ENCODE measurements around the gene ANKRA2. TPM values are rescaled to one million over a fixed set of nuclear protein-coding genes. Genes with fewer than 3 reads are reported as not detected.

The ANKRA2 gene
- total RNA-seq, 4 donors from 2014 or later, result 17.6 to 50.9 (median 22.2) TPM

DNA sequence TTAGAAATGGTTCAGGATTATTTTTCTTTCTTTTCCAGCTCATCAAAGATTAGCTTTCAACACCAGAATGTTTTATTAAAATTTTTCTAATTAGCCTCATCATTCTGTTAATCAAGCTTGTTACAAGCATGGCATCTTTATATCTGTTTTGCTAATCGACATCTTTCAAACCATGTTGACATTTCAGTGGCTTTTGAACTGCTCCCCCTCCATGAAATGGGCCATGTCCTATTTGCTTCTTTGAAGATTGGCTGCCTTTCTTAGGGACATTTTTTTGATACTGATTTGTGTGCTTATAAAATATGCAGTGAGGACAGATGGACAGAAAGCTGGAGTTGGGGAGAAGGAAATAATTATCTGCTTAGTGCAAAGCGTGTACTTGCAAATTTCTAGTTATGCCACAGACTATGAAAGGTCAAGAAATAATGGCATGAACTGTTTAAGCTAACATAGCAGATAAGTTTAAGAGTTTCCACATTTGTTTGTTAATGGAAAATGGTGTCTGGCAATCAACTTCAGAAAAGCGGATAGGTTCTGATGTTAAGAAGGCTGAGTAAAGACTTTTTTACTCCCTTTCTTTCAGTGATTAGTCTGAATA, 39.7 kb downstream of the ANKRA2 start:
- intact Hi-C loops (cut with DNase I; ENCODE audit: low total_unique reads), result no loop called here
- no peaks in the 10 kb centered on the region for H3K4me1 ChIP-seq
- H3K9me3 ChIP-seq, result no peaks in the 10 kb centered on the region
- 76 to 84% methylated on average over 3 of the region's 3 CpGs for WGBS, 2 donors (ENCODE audit: low coverage in 1 of 2)
- TF ChIP-seq, protein P1, sequence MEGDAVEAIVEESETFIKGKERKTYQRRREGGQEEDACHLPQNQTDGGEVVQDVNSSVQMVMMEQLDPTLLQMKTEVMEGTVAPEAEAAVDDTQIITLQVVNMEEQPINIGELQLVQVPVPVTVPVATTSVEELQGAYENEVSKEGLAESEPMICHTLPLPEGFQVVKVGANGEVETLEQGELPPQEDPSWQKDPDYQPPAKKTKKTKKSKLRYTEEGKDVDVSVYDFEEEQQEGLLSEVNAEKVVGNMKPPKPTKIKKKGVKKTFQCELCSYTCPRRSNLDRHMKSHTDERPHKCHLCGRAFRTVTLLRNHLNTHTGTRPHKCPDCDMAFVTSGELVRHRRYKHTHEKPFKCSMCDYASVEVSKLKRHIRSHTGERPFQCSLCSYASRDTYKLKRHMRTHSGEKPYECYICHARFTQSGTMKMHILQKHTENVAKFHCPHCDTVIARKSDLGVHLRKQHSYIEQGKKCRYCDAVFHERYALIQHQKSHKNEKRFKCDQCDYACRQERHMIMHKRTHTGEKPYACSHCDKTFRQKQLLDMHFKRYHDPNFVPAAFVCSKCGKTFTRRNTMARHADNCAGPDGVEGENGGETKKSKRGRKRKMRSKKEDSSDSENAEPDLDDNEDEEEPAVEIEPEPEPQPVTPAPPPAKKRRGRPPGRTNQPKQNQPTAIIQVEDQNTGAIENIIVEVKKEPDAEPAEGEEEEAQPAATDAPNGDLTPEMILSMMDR (IDR thresholded peaks at IDR 0.05), result no peak
- TF ChIP-seq EP300 (IDR thresholded peaks at IDR 0.05; ENCODE audit: low read depth) (no peak), POLR2AphosphoS5 (IDR thresholded peaks at IDR 0.05) (no peak), POLR2A (IDR thresholded peaks at IDR 0.05) (no peak)
- no peak overlapping the region for H3K4me3 ChIP-seq
- no peak for DNase-seq
- no peak overlapping the region for H3K27ac ChIP-seq
- in situ Hi-C loops (cut with MboI; ENCODE audit: low pct_ligation_motif_present in 1 of 4, low pct_unique_long_range_greater_than_20kb in 1 of 4, low sequenced_read_pairs in 3 of 4), result no loop called here
- no peaks in the 10 kb centered on the region for H3K36me3 ChIP-seq
- peaks cover 7% of the 10 kb centered on the region for H3K27me3 ChIP-seq

GRCh38 chr5:73523861-73524260, 41.6 kb downstream of the ANKRA2 start:
- no peaks in the 10 kb centered on the region for H3K9me3 ChIP-seq
- WGBS, 2 donors (ENCODE audit: low coverage in 1 of 2), result 76 to 80% methylated on average over 1 of the region's 1 CpG
- H3K4me3 ChIP-seq, result no peak overlapping the region
- TF ChIP-seq POLR2A (IDR thresholded peaks at IDR 0.05) (no peak), EP300 (IDR thresholded peaks at IDR 0.05; ENCODE audit: low read depth) (no peak), POLR2AphosphoS5 (IDR thresholded peaks at IDR 0.05) (no peak)
- TF ChIP-seq, protein P1 (IDR thresholded peaks at IDR 0.05), result no peak
- in situ Hi-C loops (cut with MboI; ENCODE audit: low pct_ligation_motif_present in 1 of 4, low pct_unique_long_range_greater_than_20kb in 1 of 4, low sequenced_read_pairs in 3 of 4), result no loop called here
- H3K4me1 ChIP-seq, result peaks cover 0 to 3% (median 0%) of the 10 kb centered on the region in 4 donors
- no peak for DNase-seq
- no peak overlapping the region for H3K27ac ChIP-seq
- intact Hi-C loops (cut with DNase I; ENCODE audit: low total_unique reads), result no loop called here
- no peaks in the 10 kb centered on the region for H3K27me3 ChIP-seq
- H3K36me3 ChIP-seq, result no peaks in the 10 kb centered on the region

DNA sequence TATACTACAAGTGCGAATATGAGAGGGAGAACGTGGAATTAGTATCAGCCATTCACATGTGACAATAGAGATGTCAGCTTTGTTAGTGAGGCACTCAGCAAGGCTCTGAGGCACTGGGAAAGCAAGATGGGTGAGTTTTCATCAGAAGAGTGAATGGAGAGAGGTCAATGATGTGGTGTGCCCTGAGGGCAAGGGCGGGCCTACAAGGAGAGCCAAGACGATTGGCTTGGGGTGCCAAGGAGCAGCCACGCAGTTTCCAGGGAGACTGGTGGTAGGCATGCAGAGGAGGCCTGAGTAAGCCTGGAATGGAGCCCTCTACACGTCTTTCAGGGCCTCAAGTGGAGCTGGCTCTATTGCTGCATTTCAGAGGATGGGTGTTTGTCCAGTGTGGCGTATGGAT, 42.5 kb downstream of the ANKRA2 start:
- Histone ChIP-seq H3K4me3 (no peak overlapping the region), H3K27me3 (no peaks in the 10 kb centered on the region), H3K4me1 (peaks cover 0 to 3% (median 0%) of the 10 kb centered on the region in 4 donors), H3K9me3 (no peaks in the 10 kb centered on the region), H3K27ac (no peak overlapping the region), H3K36me3 (no peaks in the 10 kb centered on the region)
- in situ Hi-C loops (cut with MboI; ENCODE audit: low pct_ligation_motif_present in 1 of 4, low pct_unique_long_range_greater_than_20kb in 1 of 4, low sequenced_read_pairs in 3 of 4), result no loop called here
- 87% methylated on average over 7 of the region's 7 CpGs; no CpG with 5 or more reads in 1 of the 2 donors for WGBS, 2 donors (ENCODE audit: low coverage in 1 of 2)
- TF ChIP-seq, protein P1 (IDR thresholded peaks at IDR 0.05), result no peak
- TF ChIP-seq POLR2A (IDR thresholded peaks at IDR 0.05) (no peak), POLR2AphosphoS5 (IDR thresholded peaks at IDR 0.05) (no peak), EP300 (IDR thresholded peaks at IDR 0.05; ENCODE audit: low read depth) (no peak)
- intact Hi-C loops (cut with DNase I; ENCODE audit: low total_unique reads), result no loop called here
- DNase-seq, result no peak

GRCh38 chr5:73519531-73520283, 45.7 kb downstream of the ANKRA2 start:
- Histone ChIP-seq H3K4me3 (no peak overlapping the region), H3K4me1 (peaks cover 0 to 15% (median 9%) of the 10 kb centered on the region in 4 donors), H3K27ac (no peak overlapping the region), H3K27me3 (no peaks in the 10 kb centered on the region), H3K36me3 (no peaks in the 10 kb centered on the region), H3K9me3 (no peaks in the 10 kb centered on the region)
- TF ChIP-seq, protein P1 (IDR thresholded peaks at IDR 0.05), result peak; percentile 55 to 85 (median 64)
- TF ChIP-seq POLR2AphosphoS5 (IDR thresholded peaks at IDR 0.05), result no peak
- intact Hi-C loops (cut with DNase I; ENCODE audit: low total_unique reads) (no loop called here), in situ Hi-C loops (cut with MboI; ENCODE audit: low pct_ligation_motif_present in 1 of 4, low pct_unique_long_range_greater_than_20kb in 1 of 4, low sequenced_read_pairs in 3 of 4) (no loop called here)
- DNase-seq, result peak; percentile 74
- WGBS, 2 donors (ENCODE audit: low coverage in 1 of 2), result 12 to 52% methylated on average over 2 to 15 of the region's 16 CpGs
